Activated naive CD4-positive, alpha-beta T cell treated with anti-CD3 and anti-CD28 coated beads, Interleukin-2, amount 50 U/mL, for 16 hours (primary cell): ENCODE data around the gene MEIOB.
"Not testable (repeated sequence)": the region's sequence is repeated elsewhere in the genome, so short reads cannot be mapped to it uniquely, and the experiment has no call there.

ENCODE experiments used
- DNase-seq: peaks from one replicate; pipeline ENCODE4 v3.0.0-alpha.2; 2020

The MEIOB gene

DNA sequence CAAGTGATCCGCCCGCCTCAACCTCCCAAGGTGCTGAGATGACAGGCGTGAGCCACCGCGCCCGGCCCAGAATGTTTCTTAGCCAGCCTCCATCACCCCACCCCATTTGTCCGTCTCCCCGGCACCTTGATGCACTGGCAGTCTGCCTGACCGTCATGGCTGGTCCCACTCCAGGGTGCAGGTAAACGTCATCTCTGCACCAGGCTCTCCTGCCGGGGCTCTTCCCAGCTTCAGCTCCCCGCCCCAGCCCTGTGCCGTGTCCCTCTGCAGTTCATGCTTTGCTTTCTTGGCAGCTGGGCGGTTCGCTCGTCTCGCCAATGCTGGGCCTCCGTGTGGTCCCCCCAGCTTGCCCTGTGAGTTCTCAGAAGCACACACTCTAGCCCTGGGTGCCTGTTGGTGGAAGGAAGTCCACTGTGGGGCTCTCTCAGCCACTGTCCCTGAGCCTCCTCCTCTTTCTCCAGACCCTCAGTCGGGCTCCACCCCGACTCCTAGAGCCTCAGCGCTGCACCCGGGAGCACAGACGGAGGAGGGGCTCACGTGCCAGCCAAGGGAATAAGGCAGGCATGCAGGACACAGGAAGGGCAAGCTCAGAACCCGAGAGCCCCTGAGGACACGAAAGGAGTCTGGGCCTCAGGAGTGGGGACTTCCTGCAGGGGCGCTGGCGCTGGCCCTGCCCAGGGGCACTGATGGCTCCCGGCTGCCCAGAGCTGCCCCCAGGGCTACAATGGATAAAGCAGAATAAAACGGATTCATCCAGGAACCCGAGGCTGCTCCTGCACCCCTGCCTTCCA, 34.3 kb upstream of the MEIOB start:
- no peak for DNase-seq

DNA sequence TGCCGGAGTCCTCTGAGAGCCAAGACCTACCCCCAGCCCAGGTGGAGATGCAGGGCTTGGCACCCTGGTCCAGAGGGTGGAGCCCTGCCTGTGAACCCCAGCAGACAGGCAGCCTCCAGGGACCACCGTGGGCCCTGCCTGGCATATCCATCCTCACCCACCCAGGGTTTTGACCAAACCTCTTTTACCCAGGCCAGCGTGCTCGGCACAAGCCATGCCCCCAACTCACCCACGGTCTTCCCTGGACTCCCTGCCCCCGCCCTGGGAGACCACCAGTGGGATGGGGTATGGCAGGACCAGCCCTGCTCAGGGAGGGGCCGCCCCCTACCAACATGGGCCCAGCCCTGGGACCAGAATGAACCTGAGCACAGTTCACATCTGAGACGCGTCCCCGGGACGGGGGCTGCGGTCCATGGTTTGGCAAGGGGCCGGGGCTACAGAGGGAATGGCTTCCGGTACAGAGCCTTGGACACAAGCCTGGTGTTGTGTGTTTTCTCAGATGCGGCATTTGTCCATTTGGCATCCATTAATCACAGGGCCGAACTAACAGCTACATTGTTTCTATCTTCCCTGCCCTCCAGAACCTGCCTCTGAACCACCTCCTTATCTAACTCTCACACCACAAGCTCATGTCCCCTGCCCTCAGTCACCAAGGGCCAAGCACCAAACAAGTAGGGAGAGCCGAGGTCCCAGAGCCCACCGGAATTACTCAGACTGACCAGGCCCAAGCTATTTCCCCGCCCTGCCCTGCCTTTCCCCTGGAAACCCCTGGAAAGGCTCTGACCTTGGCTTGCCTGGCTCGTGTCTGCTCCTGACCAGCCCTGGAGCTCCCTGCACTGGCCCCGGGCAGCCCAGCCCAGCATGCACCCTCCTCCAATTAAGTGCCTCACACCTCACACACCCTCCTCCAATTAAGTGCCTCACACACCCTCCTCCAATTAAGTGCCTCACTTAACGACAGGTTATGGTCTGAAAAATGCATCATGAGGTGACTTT, 32.2 kb upstream of the MEIOB start:
- no peak for DNase-seq

DNA sequence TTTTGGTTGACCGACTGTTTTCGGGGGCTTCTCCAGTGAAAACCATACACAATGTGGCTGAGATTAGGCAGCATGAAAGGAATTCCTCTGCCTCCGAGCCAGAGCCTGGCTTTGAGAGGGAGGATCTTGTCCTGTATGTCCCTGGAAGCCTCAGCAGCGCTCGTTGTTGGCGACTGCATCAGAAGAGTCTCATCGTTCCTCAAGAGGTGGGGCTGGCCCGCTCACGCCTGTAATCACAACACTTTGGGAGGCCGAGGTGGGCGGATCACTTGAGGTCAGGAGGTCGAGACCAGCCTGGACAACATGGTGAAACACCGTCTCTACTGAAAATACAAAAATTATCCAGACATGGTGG, 31.2 kb upstream of the MEIOB start:
- no peak for DNase-seq

DNA sequence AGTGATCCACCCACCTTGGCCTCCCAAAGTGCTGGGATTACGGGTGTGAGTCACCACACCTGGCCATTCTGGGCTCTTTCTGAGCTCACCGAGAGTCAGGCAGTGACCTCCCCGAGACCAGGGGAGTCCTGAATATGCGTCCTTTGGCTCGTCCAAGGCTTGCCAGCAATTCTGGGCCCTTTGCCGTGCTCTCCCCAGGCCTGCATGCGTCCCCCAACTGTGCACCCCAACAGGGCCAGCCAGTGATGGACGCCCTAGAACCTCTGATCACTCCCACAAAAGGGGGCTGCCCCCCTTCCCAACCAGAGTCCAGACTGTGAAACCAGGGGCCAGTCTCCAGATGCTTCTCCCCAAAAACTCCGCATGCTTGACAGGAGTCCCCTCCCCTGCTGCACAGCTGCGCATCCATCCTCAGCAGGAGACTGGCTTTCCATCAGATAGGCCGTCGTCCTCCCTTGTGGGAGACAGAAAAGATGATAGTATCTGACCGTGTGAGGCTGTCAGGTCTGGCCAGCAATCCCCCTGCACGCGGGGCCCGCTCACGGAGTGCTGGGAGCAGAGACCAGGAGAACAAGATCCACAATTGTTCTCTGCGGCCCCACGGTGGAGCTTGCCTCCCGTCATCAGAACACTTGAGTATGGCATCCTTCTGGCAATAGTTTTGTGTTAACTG, 30.7 kb upstream of the MEIOB start:
- DNase-seq = no peak

DNA sequence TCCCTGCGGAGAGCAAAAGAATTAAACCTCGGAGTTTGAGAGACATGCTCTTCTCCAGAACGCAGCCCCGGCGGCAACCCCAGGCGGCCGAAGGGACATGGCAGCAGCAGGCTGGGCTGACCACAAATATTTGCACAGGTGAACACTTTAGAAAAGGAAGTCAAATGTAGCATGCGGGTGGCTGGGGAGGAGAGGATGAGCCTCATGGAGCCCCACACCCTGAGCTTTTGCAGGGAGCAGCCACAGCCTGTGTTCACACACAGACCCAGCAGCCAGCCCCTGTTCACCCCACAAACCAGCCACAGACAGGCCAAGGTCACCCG, 28.4 kb upstream of the MEIOB start:
- no peak for DNase-seq

DNA sequence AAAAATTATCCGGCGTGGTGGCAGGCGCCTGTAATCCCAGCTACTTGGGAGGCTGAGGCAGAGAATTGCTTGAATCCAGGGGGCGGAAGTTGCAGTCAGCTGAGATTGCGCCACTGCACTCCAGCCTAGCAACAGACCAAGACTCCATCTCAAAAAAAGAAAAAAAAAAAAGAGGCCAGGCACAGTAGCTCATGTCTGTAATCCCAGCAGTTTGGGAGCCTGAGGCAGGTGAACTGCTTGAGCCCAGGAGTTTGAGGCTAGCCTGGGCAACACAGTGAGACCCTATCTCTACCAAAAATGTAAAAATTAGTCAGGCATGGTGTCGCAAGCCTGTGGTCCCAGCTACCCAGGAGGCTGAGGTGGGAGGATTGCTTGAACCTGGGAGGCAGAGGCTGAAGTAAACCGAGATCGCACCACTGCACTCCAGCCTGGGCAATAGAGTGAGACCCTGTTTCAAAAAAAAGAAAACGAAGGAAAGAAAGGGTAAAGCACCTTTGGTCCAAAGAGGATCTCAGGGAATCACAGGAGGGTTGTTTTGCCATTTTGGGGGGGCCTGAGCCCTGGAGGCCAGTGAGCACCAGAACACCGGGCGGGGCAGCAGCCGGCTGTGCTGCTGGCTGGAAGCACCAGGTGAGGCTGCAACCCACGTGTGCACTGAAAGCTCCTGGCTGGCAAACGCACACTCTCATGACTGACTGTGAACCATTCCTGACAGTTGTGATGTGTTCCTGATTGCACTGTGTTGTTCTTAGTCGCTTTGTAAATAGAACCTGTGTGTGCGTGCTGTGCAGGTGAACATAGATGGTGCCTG, 27.9 kb upstream of the MEIOB start:
- DNase-seq = no peak

DNA sequence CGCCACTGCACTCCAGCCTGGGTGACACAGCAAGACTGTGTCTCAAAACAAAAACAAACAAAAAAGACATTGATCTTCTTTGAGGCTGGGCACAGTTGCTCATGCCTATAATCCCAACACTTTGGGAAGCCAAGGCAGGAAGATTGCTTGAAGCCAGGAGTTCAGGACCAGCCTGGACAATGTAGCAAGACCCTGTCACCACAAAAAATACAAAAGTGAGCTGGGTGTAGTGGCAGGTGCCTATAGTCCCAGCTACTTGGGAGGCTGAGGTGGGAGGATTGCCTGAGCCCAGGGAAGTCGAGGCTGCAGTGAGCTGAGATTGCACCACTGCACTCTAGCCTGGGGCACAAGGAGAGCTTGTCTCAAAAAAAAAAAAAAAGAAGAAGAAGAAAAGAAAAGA, 25.7 kb upstream of the MEIOB start:
- not testable (repeated sequence) for DNase-seq

DNA sequence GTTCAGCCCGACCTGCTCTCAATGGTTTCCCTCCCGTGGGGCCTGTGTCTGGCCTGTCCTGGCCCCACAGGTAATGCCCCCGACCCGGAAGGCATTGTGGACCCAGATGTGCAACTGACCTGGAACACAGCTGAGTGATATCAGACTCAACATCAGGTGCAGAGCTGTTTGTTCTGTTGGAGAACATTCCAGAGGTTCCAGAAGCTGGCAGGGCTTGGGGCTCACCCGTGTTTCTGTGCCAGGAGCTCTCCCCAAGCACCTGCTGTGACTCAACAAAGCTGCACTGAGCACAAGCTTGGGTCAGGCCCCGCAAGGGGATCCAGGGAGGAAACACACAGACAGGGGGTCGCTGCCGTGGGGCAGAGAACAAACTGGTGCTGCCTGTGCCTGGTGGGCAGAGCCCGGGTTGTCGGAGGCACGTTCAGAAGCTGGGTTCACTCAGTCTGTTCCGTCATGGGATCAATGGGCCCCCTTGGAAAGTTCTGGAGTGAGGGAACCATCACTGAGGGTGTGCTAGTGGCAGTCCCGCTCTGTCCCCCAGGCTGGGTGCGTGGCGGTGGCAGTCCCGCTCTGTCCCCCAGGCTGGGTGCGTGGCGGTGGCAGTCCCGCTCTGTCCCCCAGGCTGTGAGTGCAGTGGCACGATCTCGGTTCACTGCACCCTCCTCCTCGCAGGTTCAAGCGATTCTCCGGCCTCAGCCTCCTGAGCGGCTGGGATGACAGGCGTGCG, 24.1 kb upstream of the MEIOB start:
- DNase-seq = no peak

DNA sequence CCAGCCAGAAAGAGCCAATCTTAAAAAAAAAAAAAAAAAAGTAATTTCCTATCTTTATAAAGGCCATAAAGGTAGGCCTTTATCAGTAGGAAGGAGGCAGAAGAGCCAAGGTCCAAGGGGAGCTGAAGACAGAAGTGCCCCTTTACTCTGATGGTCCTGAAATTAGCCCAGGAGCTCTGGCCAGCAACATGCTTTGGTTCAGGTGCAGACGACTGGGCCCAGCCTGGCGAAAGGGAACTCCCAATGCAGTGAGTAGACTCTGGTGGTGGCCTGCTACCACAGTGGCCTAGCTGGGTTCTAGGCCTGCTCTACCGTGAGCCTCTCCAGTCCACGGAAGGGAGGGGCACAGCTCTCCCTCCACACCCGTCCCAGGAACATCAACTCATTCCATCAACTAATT, 23.1 kb upstream of the MEIOB start:
- DNase-seq = no peak

DNA sequence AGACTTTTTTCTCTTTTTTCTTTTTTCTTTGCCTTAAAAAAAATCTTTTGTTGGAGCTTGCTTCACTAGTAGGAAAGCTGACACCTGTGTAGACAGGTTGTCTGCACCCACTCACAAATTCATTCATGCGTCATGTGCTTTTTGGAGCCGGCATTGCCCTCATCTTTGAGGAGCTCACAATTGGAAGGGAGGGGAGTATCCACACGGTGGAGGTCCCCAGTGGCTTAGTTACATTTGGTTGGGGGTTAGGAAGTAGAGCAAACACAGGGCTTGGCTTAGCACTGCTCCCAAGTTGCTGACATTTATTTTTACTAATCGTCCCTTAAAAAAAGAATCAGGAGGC, 18.7 kb upstream of the MEIOB start:
- no peak for DNase-seq

DNA sequence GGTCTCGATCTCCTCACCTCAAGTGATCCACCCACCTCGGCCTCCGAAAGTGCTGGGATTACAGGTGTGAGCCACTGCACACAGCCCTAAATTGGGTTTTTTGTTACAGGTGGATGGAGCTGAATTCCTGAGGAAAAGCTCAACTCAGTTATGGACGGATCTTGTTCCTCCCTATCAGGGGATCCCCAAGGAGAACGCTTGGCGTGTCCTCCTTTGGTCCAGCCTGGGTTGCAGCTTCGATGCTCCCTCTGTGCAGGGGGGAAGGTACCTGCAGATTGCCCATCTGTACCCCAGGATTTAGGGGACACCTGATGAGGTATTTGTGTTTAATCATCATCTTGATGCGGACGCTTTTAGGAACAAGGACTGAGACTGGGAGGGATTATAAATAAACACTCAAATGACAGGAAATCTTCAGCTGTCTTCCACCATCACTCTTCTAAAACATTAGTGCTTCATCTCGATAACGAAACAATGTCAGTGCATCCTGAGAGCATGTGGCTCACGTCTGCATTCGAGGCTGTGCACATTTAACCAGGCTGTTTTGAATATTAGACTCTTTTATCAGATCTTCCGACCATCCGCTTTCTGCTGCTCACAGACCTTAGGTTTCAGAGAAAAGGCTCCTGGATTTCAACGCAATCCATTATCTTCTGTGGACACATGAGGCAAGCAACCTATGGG, 18.2 kb upstream of the MEIOB start:
- no peak for DNase-seq

DNA sequence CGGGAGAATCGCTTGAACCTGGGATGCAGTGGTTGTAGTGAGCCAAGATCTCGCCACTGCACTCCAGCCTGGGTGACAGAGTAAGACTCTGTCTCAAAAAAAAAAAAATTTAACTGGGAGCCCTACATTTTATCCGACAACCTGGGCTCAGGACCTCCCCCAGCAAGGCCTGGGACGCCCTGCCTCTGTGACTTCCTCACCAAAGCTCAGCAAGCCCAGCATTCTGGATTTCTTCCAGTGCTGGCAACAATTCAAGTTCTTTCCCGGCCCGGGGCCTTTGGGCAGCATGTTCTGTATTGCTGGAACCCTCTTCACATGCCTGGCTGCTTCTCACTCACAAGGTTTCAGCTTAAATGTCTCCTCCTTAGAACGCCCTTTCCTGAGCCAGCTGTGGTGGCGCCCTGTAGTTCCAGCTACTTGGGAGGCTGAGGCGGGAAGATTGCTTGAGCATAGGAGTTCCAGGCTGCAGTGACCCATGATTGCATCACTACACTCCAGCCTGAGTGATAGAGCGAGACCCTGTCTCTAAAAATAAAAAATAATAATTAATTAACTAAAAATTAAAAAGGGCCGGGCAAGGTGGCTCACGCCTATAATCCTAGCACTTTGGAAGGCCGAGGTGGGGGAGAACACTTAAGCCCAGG, 15.9 kb upstream of the MEIOB start:
- no peak for DNase-seq

DNA sequence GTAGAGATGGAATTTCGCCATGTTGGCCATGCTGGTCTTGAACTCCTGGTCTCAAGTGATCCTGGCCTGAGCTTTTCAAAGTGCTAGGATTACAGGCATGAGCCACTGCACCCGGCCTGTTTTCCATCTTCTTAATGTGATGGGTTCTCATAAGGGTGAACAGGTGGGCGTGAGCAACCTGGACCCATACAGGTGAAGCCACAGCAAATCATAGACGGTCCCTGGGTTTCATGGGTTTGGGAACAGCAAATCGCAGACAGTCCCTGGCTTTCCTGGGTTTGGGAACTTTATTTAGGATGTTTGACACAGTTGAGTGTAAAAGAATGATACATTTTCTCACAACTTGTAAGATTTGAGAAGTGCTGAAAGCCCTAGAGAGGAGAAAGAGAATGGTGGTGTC, 12.9 kb upstream of the MEIOB start:
- no peak for DNase-seq

DNA sequence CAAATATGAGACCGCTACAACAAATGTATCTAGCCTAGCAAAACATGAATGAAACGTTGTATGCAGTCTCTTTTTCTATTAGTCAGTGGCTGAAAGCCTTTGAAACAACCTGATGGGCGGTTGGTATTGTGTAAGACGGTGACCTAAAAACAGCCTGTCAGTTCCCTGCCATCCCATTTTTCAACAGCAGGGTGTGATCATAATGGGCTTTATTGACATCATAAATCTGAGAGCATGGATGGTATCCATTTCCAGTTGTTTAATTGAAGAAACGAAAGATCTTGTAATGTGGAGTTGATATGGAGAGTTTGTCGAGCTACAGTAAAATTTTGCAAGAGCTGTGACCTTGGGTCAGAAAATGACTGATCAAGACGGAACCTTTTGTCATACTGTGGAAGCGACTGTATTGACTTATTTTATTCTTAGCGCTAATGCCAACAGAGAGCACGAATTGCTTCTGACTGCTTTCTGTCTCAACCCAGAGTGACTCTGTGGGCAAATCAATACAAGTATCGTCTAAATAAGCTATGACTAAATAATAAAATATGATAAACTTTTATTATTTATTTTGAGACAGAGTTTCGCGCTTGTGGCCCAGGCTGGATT, 12.3 kb upstream of the MEIOB start:
- no peak for DNase-seq

DNA sequence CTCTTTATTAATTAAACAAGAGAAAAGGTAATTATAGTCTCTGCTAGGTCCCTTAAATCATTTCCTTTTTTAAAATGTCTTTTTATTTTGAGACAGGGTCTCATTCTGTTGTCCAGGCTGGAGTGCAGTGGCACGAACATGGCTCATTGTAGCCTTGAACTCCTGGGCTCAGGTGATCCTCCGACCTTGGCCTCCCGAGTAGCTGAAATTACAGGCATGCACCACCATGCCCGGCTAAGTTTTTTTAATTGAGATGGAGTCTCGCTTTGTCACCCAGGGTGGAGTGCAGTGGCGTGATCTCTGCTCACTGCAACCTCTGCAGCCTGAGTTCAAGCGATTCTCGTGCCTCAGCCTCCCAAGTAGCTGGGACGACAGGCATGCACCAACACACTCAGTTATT, 9.2 kb upstream of the MEIOB start:
- not testable (repeated sequence) for DNase-seq

DNA sequence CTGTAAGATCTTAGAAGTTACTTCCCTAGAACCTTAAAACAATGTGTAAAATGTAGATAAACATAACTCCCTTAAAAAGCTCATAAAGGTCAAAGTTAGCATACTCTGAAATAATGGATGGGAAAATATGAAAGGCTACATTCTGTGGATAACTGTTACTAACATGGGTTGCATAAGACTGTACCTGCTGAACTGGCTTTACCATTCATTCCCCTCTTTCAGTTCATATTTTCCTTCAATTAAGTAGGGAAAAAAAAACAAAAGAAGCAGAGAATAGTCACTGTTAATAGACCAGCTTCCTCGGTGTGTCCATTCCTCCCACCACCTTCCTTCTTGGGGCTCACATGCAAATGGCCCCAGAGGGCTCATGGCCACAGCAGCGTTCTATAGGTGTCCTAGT, 7.5 kb upstream of the MEIOB start:
- no peak for DNase-seq

DNA sequence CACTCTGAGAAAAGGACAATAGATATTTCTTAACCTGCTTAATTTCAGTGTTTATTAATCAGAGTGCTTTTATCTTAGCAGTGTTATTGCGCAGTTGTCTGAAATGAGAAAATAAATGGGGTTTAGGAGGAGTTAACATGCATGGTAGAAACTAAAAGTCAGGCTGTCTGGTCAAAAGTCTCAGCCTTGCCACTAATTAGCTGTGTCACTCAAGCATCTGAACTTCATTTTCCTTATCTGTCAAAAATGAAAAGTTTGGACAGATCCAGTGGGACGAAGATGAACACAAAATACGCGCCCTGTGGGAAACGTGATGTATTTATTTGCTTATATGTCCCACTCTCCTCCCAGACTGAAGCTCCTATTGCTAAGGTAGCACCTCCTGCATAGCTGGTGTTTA, 6.3 kb upstream of the MEIOB start:
- DNase-seq = no peak

DNA sequence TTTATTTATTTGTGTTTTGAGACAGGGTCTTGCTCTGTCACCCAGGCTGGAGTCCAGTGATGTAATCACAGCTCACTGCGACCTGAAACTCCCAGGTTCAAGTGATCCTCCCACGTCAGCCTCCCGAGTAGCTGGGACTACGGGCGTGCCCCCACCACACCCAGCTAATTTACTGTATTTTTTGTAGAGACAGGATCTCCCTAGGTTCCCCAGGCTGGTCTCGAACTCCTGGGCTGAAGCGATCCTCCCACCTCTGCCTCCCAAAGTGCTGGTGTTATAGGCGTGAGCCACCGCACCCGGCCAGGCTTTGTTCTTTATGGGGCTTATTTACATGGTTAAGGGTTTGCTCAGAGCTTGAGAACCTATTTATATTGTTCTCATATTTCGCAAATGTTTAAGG, 5.8 kb upstream of the MEIOB start:
- no peak for DNase-seq

DNA sequence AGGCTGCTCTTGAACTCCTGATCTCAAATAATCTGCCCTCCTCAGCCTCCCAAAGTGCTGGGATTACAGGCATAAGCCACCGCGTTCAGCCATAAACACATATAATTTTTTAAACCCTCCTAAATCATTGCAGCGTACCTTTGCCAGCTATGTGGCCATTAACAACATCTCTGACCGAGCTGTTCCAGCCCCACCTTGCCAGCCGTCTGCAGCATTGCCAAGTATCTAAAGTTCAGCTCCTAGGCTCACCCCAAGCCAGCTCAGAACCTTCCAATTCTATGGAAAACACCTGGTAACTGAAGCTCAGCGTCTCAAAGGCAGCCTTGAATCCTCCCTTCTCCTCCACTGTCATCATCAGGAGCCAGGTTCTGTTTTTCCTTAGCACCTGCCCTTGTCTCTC, 5.1 kb upstream of the MEIOB start:
- DNase-seq = no peak

DNA sequence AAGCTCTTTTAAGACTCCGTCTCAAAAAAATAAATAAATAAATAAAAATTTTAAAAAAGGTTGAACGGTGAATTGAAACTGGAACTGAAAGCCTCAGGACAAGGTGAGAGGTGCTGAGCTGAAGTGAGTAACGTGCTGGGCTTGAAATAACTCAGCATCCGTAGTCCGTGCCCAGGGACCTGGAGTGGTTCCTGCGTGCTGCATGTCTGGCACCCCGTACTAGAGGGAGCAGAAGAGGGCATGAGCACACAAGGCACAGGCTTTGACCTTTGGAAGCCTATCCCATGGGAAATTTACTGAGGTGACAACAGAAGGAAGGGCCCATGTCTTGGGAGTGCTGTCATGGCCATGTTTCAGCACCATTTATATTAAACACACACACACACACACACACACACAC, 4.5 kb upstream of the MEIOB start:
- no peak for DNase-seq

DNA sequence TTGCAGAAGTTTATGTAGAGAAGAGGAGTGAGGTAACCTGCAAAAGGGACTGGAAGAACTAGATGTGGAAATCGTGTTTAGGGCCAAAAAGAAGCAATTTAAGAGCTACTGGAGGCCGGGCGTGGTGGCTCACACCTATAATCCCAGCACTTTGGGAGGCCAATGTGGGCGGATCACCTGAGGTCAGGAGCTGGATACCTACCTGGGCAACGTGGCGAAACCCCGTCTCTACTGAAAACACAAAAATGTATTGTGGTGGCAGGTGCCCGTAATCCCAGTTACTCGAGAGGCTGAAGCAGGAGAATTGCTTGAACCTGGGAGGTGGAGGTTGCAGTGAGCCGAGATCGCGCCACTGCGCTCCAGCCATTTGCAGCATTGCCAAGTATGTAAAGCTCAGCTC, 4.1 kb upstream of the MEIOB start:
- DNase-seq = not testable (repeated sequence)
